Measurements from ENCODE around the gene DNM3.
A peak's percentile ranks its signal among the peaks of the same experiment; 100 is the strongest.

The DNM3 gene

GRCh38 chr1:172255223-172255560 is 413.9 kb downstream of the DNM3 start:
- Histone ChIP-seq H3K9me2 (replicated peaks; ENCODE audit: insufficient read depth, low read length) (no peaks in the 10 kb centered on the region), H2AFZ (ENCODE audit: low read length) (peak overlapping the region; percentile 4; the same call in 1 of the 2 replicates), H3K79me2 (ENCODE audit: low read length) (no peaks in the 10 kb centered on the region), H3F3A (ENCODE audit: insufficient read depth, low read length) (peaks cover 8% of the 10 kb centered on the region; the same call in 1 of the 2 replicates), H3K9ac (ENCODE audit: low read length) (no peak overlapping the region), H3K9me3 (replicated peaks; ENCODE audit: insufficient read depth, low read length) (no peaks in the 10 kb centered on the region), H3K4me1 (ENCODE audit: low read length) (peaks cover 18% of the 10 kb centered on the region), H3K4me2 (ENCODE audit: low read depth, low read length) (peak overlapping the region; percentile 5), H3K27me3 (replicated peaks; ENCODE audit: insufficient read depth, low read length) (no peaks in the 10 kb centered on the region), H3K27ac (ENCODE audit: low read length) (peak overlapping the region; percentile 2; the same call in 1 of the 2 replicates), H3K4me3 (ENCODE audit: low read length) (no peak overlapping the region), H3K36me3 (replicated peaks; ENCODE audit: insufficient read depth, low read length) (no peaks in the 10 kb centered on the region), H4K20me1 (ENCODE audit: insufficient read depth, low read length) (no peaks in the 10 kb centered on the region)
- peak; percentile 40 for DNase-seq
- no peak for TF ChIP-seq EZH2phosphoT487 (IDR thresholded peaks at IDR 0.05; ENCODE audit: low read length)
- TF ChIP-seq CTCF (IDR thresholded peaks at IDR 0.05; ENCODE audit: low read length) = no peak
- TF ChIP-seq EZH2 (optimal IDR thresholded peaks at IDR 0.05; ENCODE audit: low read depth, low read length) = no peak

GRCh38 chr1:172265905-172266304 is 424.6 kb downstream of the DNM3 start:
- no peak overlapping the region for H3K27ac ChIP-seq (ENCODE audit: low read length)
- no peaks in the 10 kb centered on the region for H3K4me1 ChIP-seq (ENCODE audit: low read length)
- no peaks in the 10 kb centered on the region for H3K79me2 ChIP-seq (ENCODE audit: low read length)
- no peaks in the 10 kb centered on the region for H4K20me1 ChIP-seq (ENCODE audit: insufficient read depth, low read length)
- no peak overlapping the region for H3K9ac ChIP-seq (ENCODE audit: low read length)
- H3F3A ChIP-seq (ENCODE audit: insufficient read depth, low read length) = no peaks in the 10 kb centered on the region
- no peak overlapping the region for H2AFZ ChIP-seq (ENCODE audit: low read length)
- no peaks in the 10 kb centered on the region for H3K9me2 ChIP-seq (replicated peaks; ENCODE audit: insufficient read depth, low read length)
- H3K36me3 ChIP-seq (replicated peaks; ENCODE audit: insufficient read depth, low read length) = no peaks in the 10 kb centered on the region
- no peak overlapping the region for H3K4me2 ChIP-seq (ENCODE audit: low read depth, low read length)
- H3K4me3 ChIP-seq (ENCODE audit: low read length) = no peak overlapping the region
- H3K27me3 ChIP-seq (replicated peaks; ENCODE audit: insufficient read depth, low read length) = no peaks in the 10 kb centered on the region
- DNase-seq = no peak
- H3K9me3 ChIP-seq (replicated peaks; ENCODE audit: insufficient read depth, low read length) = no peaks in the 10 kb centered on the region
- TF ChIP-seq CTCF (IDR thresholded peaks at IDR 0.05; ENCODE audit: low read length) = no peak
- TF ChIP-seq EZH2phosphoT487 (IDR thresholded peaks at IDR 0.05; ENCODE audit: low read length) = no peak
- TF ChIP-seq EZH2 (optimal IDR thresholded peaks at IDR 0.05; ENCODE audit: low read depth, low read length) = no peak

- no peaks in the 10 kb centered on the region for H3K79me2 ChIP-seq (ENCODE audit: low read length)
- no peak overlapping the region for H3K4me3 ChIP-seq (ENCODE audit: low read length)
- no peak for DNase-seq
- no peaks in the 10 kb centered on the region for H3K4me1 ChIP-seq (ENCODE audit: low read length)
- H3K4me2 ChIP-seq (ENCODE audit: low read depth, low read length) = no peak overlapping the region
- no peak overlapping the region for H3K9ac ChIP-seq (ENCODE audit: low read length)
- H4K20me1 ChIP-seq (ENCODE audit: insufficient read depth, low read length) = no peaks in the 10 kb centered on the region
- H3K36me3 ChIP-seq (replicated peaks; ENCODE audit: insufficient read depth, low read length) = no peaks in the 10 kb centered on the region
- TF ChIP-seq EZH2phosphoT487 (IDR thresholded peaks at IDR 0.05; ENCODE audit: low read length) (no peak), EZH2 (optimal IDR thresholded peaks at IDR 0.05; ENCODE audit: low read depth, low read length) (no peak), CTCF (IDR thresholded peaks at IDR 0.05; ENCODE audit: low read length) (no peak)
- no peaks in the 10 kb centered on the region for H3K27me3 ChIP-seq (replicated peaks; ENCODE audit: insufficient read depth, low read length)
- H2AFZ ChIP-seq (ENCODE audit: low read length) = no peak overlapping the region
- no peaks in the 10 kb centered on the region for H3K9me3 ChIP-seq (replicated peaks; ENCODE audit: insufficient read depth, low read length)
- H3F3A ChIP-seq (ENCODE audit: insufficient read depth, low read length) = no peaks in the 10 kb centered on the region
- H3K9me2 ChIP-seq (replicated peaks; ENCODE audit: insufficient read depth, low read length) = no peaks in the 10 kb centered on the region
- no peak overlapping the region for H3K27ac ChIP-seq (ENCODE audit: low read length)
Measured at GRCh38 chr1:172266528-172267174, 425.4 kb downstream of the DNM3 start.
